HG03045 (cell line): Measurements from ENCODE around the gene PDRG1.

Experiments
- ATAC-seq: cut with Tn5 transposase; IDR thresholded peaks from one replicate; pipeline ENCODE4 v1.9.1; 2021; ENCODE audit warnings: mild to moderate bottlenecking, moderate library complexity; ENCODE audit not compliant: unreplicated experiment

PDRG1 gene

GRCh38 chr20:31967830-31968249 lies 16.0 kb upstream of the PDRG1 start, which contains the start of gene XKR7:
TSS of gene XKR7 (plus strand) at chr20:31968151. CDS start at chr20:31968176, 25 bp downstream.
- ATAC-seq: no peak

- ATAC-seq: no peak
Measured at GRCh38 chr20:31966991-31967655, 15.3 kb upstream of the PDRG1 start.

- ATAC-seq: no peak
Measured at GRCh38 chr20:31963889-31964288, 12.0 kb upstream of the PDRG1 start.

GRCh38 chr20:31962761-31963160 lies 10.9 kb upstream of the PDRG1 start:
- ATAC-seq: no peak

- ATAC-seq: no peak
Measured at GRCh38 chr20:31956556-31957526, 5.0 kb upstream of the PDRG1 start.

GRCh38 chr20:31954500-31954899 lies 2.7 kb upstream of the PDRG1 start:
- ATAC-seq: no peak

GRCh38 chr20:31953556-31954148 lies 1.8 kb upstream of the PDRG1 start:
- ATAC-seq: no peak

- ATAC-seq: no peak
Measured at GRCh38 chr20:31951203-31951529, 680 bp downstream of the PDRG1 start.

- no peak for ATAC-seq
Measured at GRCh38 chr20:31949877-31950646, 1.8 kb downstream of the PDRG1 start.

GRCh38 chr20:31948008-31948407 lies 3.8 kb downstream of the PDRG1 start:
- ATAC-seq: no peak

- no peak for ATAC-seq
Measured at GRCh38 chr20:31945785-31946184, 6.1 kb downstream of the PDRG1 start.

GRCh38 chr20:31945319-31945718 lies 6.5 kb downstream of the PDRG1 start:
- ATAC-seq: no peak

GRCh38 chr20:31943052-31943471 lies 8.8 kb downstream of the PDRG1 start:
- ATAC-seq: no peak

GRCh38 chr20:31939661-31940060 lies 12.2 kb downstream of the PDRG1 start:
- ATAC-seq: no peak

GRCh38 chr20:31937820-31938219 lies 14.0 kb downstream of the PDRG1 start:
- ATAC-seq: no peak

- ATAC-seq: no peak
Measured at GRCh38 chr20:31936420-31936819, 15.4 kb downstream of the PDRG1 start.

GRCh38 chr20:31934968-31935764 lies 16.7 kb downstream of the PDRG1 start:
- no peak for ATAC-seq

GRCh38 chr20:31934491-31934890 lies 17.4 kb downstream of the PDRG1 start:
- no peak for ATAC-seq

- no peak for ATAC-seq
Measured at GRCh38 chr20:31933698-31934097, 18.1 kb downstream of the PDRG1 start.

- ATAC-seq: no peak
Measured at GRCh38 chr20:31930779-31931178, 21.1 kb downstream of the PDRG1 start.
